Left renal pelvis (tissue), 4 donors: Measurements from ENCODE around the gene EIF2D. TPM values are rescaled to one million over a fixed set of nuclear protein-coding genes. Genes with fewer than 3 reads are reported as not detected.
"Not testable (repeated sequence)": the region's sequence is repeated elsewhere in the genome, so short reads cannot be mapped to it uniquely, and the experiment has no call there.

ENCODE experiments used
- DNase-seq, 4 donors: peaks; one replicate each; pipeline ENCODE4 v3.0.0-alpha.2; 2013; ENCODE audit warnings: low read depth in 4 of 4, low spot score in 3 of 4
- polyA plus RNA-seq, 4 donors: library from polyadenylated mRNA; unstranded; fragments of 120-200 nt; gene quantifications; one replicate each; pipeline ENCODE4 v1.2.1, GENCODE V29; 2013; ENCODE audit not compliant: insufficient read length in 4 of 4

Gene EIF2D, protein sequence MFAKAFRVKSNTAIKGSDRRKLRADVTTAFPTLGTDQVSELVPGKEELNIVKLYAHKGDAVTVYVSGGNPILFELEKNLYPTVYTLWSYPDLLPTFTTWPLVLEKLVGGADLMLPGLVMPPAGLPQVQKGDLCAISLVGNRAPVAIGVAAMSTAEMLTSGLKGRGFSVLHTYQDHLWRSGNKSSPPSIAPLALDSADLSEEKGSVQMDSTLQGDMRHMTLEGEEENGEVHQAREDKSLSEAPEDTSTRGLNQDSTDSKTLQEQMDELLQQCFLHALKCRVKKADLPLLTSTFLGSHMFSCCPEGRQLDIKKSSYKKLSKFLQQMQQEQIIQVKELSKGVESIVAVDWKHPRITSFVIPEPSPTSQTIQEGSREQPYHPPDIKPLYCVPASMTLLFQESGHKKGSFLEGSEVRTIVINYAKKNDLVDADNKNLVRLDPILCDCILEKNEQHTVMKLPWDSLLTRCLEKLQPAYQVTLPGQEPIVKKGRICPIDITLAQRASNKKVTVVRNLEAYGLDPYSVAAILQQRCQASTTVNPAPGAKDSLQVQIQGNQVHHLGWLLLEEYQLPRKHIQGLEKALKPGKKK
- polyA plus RNA-seq, result 10 to 100 TPM; 67.7 to 83.8 (median 82.6) TPM

DNA sequence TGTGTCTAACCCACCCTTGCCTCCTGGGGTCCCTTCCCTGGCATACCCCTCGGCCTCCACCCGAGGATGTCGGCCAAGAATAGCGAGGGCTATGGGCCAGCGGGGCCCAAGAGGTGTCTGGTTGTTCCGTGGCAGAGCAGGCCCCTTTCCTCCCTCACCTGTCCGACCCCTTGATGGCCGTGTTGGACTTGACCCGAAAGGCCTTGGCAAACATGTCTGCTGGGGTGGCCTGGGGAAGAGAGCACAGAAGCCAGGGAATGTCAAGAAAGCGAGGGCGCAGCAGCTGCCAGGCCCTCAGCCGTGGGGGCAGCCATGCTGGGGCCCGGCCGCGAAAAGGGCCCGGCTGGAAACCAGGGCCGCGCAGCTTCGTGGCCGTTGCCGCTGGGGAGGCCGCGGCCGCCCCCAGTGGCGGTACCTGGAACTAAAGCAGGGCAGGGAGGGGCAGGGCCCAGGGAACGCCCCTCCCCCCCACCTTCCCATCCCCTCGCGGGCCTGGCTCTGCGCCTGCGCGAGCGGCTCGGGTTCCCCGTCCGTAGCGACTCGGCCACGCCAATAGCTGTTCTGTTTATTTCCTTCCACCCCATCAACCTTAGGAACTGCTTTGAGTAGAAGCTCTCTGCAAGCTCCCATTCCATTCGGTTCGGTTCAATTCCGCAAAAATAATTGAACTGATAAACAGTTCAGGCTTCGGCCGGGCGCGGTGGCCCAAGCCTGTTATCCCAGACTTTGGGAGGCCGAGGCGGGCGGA, at the start of gene EIF2D:
TSS of gene EIF2D (minus strand) at position 337 of the 748 bp plus-strand sequence. CDS start at position 214, 123 bp downstream.
- peak; percentile 83 to 87 (median 84) for DNase-seq

DNA sequence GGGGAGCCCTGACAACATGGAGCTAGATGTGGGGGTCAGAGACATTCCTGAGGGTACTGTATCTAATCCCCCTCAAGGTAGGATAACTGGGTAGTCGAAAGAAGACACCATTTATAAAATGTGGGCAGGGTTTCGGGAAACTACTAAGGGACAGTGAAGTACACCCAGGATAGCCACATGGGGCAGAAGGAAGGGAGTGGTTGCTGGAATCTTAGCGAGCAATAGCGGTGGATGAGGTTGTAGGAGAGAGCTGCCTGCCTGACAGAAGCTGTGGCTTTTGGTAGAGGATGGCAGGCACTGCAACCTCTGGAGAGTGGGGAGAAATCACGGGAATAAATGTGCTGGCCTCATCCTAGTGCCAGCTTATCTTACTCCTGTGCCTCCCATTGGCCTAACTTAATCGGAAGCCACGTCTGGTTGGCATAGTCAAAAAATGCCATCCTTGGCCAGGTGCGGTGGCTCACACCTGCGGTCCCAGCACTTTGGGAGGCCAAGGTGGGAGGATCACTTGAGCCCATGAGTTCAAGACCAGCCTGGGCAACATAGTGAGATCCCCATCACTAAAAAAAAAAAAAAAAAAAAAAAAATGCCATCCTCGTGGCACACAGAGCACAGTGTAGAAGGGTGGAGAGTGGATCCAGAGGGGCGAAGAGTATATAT, 49.0 kb upstream of the EIF2D start:
- no peak for DNase-seq

DNA sequence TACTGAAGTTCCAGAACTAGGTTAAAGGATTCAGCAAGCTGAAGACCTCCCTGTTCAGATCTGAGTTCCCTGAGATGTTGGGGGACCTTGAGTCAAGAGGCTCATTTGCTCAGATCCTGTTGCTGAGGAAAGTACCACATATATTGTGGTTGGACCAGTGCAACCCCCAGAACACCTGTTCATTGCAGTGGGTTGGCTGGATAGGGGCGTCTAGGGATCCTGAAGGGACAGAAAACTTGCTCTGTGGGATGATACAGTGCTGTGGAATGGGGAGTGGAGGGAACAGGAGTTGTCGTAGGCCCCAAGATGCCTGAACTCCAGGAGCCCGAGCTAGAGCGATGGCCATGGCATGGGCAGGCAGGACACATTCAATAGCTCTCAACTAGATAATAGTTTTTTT, 47.9 kb upstream of the EIF2D start:
- DNase-seq, result no peak

DNA sequence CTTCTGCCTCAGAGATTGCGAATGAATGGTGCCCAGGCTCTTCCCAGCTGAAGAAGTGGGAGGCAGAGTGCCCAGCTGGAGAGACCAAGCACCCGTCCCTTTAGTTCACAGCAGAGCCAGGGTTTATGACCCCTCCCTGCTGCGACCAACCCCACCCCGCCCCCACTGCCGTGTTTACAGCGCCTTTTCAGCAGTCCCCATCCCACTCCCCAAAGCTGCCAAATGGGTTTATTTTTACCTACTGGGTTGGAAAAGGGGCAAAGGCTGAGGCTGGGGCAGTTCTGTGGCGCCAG, 46.7 kb upstream of the EIF2D start:
- DNase-seq, result no peak

DNA sequence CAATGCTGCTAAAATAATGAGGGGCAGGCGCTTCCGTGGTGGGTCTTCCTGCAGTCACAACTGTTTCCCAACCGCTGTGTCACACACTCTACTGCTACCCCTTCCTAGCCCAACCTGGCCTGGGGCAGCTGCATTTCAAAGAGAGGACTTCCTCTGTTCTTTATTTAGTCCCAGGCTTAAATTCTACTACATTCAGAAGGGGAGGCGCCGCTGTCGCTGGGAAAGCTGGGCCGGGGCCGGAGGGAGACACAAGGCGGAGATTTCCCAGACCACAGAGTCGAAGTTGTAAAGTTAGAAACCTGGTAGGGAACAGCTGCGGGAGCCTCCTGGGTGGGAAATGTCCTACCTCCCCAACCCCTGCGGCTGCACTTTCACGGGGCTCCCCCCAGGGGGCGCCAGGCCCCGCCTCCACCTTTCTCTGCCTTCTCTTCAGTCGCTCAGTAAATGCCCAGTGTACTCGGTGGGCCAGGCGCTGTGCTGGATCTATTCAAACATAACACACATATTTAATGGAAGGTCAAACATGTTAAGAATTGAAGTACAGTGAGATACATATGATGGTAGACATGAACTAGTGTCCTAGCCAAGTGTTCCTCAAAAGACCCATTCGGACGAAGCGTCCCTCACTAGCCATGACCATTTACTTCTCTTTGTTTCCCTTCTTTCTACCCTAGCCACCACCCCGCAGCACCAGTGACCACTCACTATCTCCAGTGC, 46.2 kb upstream of the EIF2D start:
- DNase-seq, result no peak

DNA sequence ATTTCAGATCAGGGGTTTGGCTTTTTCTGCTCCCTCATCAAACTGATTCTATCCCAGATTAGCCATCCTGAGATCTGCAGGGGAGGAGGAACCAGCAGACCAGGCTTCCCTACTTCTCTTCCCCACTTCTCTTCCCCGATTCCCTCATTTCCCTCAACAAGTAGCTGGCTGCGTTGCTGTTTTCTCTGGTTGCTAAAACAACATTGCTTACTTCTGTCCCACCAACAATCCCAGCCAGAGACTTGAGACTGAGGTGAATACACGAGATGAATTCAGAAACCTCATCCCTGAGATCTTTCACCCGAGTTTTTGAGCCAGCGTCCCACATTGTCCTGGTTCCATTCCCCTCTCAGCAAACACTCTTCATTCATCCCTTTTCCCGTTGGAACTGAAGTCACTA, 45.5 kb upstream of the EIF2D start:
- DNase-seq, result no peak

DNA sequence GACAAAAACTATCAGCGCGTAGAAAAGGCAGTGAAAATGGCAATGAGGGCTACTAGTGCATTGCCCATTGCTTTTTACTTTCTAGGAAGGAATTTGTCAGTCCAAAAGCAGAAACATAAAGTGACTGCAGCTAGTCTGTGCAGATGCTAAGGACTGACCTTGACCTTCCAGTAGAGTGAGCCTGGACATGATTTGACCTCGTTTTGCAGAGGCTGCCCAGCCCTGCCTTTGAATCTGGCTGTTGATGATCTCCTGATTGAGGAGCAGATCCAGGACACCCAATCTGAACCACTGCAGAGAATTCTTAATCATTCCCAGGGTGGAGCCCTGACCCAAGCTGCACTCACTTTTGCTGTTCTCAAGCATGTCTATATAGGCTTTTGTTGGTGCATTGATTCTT, 44.7 kb upstream of the EIF2D start:
- DNase-seq, result no peak

DNA sequence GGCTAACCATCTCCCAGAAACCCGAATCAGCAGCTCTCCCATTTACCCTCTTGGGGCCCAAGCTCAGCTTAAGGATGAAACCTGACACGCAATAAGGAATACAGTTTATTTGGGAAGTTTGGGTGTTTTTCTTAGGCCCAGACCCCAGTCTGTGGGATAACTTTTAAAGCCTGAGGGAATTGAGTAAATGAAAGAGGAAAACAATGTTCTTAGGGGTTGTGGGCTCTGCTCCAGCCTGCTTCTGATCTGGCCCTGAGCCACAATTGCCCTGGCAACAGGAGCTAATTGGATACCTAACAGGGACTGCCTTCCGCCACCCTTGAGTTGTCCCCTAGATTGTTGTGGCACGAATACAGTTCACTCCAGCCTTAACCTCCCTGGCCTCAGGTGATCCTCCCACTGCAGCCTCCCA, 43.2 kb upstream of the EIF2D start:
- no peak for DNase-seq

DNA sequence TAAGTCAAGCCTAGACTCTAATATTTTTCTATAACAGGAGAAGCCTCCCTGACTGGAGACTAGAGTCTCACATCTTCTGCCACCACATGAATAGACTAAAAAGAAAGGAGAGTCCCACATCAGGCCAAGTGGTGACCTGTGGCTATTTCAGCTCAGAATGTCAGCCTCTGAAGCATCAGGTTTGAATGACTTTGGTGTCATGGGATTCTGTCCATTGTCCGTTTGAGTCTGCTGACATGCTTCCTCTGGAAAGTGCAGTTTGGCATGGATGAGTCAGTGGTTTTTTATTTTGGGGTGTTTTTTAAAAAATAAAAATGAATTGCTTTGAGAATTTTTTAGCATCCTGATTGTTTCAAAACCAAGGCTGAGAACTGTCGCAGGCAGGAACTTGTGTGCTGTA, 42.6 kb upstream of the EIF2D start:
- no peak for DNase-seq

DNA sequence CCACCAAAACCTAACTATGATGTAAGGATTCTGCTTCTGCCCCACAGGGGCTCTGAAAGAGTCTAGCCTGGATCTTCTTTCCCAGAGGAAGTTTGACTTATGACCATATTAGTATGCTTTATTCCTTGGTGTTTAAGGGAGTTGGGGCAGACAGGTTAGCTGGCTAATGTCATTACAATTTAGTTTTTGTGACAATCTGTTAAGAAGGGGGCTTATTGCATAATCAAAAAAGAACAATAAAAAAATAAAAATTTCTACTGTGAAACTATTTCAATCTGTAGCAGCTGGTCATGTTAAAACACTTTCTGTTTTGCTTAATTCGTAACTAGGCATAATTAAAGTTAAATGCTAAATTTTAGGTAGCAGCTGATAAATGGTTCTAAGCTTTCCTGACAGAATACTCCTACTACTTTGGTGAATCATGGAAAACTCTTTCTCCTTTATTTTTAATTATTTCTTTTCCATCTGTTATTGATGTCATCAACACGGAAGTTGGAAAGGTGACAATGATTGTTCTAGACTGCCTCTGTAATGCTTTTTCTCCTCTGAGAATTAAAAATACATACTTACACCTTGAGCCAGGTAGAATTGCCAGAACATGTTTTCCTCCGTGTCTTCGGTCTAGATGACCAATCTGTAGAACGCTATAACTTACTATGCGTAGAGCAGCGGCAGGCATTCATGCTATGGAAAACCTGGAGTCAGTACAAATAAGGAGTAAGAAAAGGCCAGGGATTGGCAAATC, 41.6 kb upstream of the EIF2D start:
- no peak for DNase-seq

DNA sequence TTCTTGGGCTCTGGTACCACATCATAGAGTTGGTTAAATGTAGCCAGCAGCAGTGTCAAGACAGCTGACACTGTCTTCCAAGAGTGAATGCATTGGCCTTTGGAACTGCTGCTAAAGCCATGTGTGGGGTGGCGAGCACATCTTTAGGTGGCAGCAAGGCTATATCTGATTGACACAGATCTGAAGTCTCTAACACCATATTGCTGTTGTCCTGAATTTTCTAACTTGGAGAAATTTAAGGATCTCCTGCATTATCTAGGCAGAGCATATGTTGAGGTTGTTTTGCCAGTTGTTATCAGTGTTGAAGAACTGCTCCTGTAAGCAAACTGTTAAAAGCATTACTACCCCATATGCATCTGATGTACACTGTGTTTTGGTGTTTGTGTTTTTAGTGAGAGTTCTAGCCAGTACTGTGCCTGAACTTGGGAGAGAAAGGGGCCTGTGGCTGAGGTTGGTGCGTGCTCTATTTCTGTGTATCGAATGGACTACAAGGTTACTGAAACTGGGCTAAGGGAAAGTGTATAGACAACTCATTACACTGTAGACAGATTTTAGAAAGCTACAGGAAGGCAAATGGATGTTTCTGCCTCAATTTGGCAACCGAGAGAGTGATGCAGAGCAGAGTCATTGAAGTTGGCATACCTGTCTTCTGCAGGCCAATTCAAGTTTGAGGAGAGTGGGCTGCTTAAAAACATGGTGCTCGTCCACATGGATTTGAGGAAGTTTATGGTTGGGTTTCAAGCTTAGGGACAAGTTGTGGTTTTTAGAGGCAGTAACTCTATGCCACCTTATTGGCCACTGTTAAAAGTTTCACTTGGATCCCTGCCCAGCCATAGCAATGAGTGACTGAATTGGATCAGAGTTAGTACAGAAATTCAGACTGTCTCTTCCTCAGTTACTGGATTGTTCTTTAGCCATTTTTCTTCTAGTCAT, 40.0 kb upstream of the EIF2D start:
- no peak for DNase-seq

DNA sequence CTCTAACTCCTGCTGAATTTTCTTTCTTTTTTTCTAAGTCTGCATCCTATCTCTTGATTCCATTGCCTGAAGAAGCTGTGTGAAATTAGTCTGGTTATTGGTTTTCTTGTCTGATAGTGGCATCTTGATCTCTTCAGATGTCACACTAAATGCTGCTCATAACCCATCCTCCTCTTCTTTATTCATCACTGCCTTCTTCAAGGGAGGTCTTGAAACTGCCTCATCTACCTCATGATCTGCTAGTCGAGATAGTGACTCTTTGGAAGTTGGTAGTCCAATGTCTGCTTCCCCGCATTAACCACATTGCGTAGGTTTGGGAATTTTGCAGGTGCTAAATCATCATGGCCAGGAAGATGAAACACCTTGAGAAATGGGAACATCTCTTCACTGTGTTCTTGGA, 38.7 kb upstream of the EIF2D start:
- DNase-seq, result no peak

DNA sequence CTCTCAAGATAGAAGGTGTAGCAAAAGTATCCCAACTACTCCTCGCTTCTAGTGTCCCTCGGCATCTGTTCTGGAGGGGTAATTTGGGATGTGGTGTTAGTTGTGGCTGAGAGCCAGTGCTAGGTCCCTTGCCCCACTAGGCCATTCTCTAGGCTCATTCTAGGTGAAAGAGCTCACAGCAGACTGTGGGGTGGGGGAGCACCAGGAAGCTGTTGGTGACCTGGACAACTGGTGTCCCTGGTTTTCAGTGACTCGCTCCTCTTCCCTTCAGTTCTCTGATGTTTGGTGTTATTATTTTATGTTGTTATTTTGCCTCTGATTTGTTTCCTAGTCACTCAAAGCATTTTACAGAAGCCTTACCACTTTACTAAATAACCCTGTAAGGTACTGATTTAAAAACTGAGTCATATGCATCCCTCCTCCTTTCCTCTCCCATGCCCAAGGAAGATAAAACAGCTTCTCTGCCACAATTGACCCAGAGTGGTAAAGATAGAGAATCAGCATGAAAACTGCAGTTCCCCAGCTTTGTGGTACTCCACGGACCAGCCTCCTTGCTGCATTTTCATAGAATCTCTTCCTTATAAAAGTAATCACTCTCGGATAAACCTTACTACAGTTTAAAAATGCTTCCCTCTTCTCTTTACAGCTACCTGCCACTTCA, 37.1 kb upstream of the EIF2D start:
- no peak for DNase-seq

DNA sequence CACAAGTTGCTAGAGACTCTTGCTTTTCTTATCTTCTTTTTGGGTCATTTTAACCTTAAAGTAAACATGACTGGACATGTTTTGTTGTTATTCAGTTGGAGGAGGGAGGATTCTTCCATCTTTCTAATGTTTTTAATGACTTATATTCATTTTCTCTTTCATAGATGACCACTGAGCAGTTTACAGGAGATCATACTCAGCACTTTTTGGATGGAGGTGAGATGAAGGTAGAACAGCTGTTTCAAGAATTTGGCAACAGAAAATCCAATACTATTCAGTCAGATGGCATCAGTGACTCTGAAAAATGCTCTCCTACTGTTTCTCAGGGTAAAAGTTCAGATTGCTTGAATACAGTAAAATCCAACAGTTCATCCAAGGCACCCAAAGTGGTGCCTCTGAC, 35.0 kb upstream of the EIF2D start:
- no peak for DNase-seq

DNA sequence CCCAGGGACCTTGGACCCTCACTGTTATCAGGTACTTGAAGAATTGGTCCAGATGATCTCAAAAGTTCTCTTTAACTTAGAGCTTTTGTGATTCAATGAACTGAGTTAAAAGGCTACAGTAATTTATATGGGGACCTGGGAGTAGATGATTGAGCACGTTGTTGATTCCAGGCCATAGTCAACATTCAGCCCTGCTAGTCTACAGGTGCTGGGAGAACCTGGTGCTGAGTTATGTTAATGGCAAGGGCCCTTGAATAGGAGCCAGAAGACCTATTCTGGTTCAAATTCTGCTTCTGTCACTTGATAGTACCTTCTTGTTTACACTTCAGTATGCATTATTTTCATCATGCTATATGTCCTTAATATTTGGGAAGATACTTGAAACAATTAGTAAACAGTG, 34.2 kb upstream of the EIF2D start:
- DNase-seq, result no peak

DNA sequence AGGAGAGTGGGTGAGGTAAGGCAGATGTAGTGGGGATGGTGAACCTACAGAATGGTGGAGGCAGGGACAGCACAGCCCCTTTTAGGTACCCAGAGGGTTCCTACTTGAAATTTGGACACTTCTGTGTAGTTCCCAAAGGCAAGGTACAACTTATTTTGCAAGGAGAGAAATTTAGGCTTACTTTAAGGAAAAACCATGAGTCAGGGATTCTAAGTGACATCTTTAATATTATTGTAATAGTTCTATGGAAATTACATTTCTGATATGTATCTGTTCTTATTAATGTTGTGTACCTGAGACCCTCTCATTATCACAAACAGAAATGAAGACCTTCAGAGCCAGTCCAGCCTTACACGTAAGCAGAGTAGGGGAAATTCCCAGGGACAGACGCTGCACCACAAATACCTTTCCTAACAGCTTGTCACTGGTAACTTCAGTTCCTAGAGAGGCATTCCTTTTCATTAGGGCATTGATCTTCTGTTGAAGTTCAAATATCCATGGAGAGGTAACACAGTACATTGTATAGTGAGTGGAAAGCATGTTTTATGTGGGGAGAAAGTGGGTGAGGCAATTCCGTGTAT, 30.9 kb upstream of the EIF2D start:
- DNase-seq, result no peak

DNA sequence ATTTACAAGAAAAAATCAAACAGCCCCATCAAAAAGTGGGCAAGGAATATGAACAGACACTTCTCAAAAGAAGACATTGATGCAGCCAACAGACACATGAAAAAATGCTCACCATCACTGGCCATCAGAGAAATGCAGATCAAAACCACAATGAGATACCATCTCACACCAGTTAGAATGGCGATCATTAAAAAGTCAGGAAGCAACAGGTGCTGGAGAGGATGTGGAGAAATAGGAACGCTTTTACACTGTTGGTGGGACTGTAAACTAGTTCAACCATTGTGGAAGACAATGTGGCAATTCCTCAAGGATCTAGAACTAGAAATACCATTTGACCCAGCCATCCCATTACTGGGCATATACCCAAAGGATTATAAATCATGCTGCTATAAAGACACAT, 29.8 kb upstream of the EIF2D start:
- DNase-seq, result not testable (repeated sequence)

DNA sequence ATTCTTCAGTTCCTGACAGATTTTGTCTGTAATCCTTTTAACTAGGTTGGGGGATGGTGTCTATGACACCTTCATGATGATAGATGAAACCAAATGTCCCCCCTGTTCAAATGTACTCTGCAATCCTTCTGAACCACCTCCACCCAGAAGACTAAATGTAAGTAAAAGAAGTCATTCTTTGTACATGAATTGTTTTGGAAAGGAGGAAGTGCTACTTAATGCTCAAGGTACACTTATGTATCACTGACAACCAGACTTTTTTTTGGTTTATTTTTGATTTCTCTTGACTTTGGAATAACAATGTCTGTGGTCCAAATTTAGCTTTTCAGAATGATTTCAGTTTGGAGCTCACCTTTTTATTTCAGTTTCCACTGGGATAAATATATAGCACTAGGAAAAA, 25.3 kb upstream of the EIF2D start:
- DNase-seq, result no peak
